Right atrium auricular region (tissue), 2 donors: ENCODE data around the gene JARID2. TPM values are rescaled to one million over a fixed set of nuclear protein-coding genes. Genes with fewer than 3 reads are reported as not detected.

Experiments
- DNase-seq: peaks from one replicate; pipeline ENCODE4 v3.0.0-alpha.2; 2019; ENCODE audit warnings: low spot score
- H3K27ac ChIP-seq, 2 donors: fragments of 200-600 bp; sonication (generic); 1 replicate in 1 of 2; 2 replicates in 1 of 2; pipeline ENCODE4 v1.5.1; 2016 to 2019
- H3K27me3 ChIP-seq, 2 donors: fragments of 200-600 bp; sonication (generic); one replicate each; pipeline versions ENCODE4 v1.5.1 to v1.6.0; 2017 to 2019
- H3K36me3 ChIP-seq: fragments of 200-600 bp; sonication (generic); one replicate; pipeline ENCODE4 v1.5.1; 2016
- H3K4me1 ChIP-seq, 2 donors: fragments of 200-600 bp; sonication (generic); one replicate each; pipeline versions ENCODE4 v1.5.1 to v1.6.0; 2017 to 2019
- H3K4me3 ChIP-seq, 2 donors: fragments of 200-600 bp; sonication (generic); 1 replicate in 1 of 2; 2 replicates in 1 of 2; pipeline ENCODE4 v1.5.1; 2017 to 2019; ENCODE audit warnings: mild to moderate bottlenecking in 1 of 2, moderate library complexity in 1 of 2
- H3K9me3 ChIP-seq, 2 donors: fragments of 200-600 bp; sonication (generic); one replicate each; pipeline ENCODE4 v1.5.1; 2019
- CTCF ChIP-seq, 2 donors: fragments of 200-600 bp; sonication (generic); IDR thresholded peaks; one replicate each; pipeline ENCODE4 v1.5.1; 2019; ENCODE audit warnings: antibody characterized with exemption in 2 of 2
- total RNA-seq, 2 donors: library from RNA; depleted of rRNA; stranded (reverse); fragments of >200 nt; gene quantifications; one replicate each; pipeline ENCODE4 v1.1.0, GENCODE V29; 2016

Gene JARID2
- total RNA-seq, 2 donors from 2014 or later: 6.5 to 6.7 TPM

DNA sequence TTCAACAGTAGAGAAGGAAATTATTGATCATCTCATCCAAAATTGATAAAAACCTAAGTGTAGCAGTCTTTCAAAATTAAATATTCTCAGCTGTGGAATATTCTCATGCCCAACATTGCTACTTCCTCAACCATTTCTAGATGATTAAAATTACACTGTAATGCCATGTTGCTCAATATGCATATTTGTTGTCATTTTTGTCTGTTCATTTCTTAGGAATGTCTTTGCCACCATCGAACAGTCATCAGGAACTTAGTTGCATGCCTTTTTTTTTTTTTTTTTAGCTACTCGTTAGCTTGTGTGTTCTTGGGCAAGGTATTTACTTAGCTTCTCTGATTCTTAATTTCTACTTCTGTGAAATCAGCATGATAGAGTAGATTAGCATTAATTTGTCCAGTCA is 228.3 kb downstream of the JARID2 start:
- no peak for TF ChIP-seq CTCF (IDR thresholded peaks at IDR 0.05)

GRCh38 chr6:15475261-15475660 is 229.4 kb downstream of the JARID2 start:
- H3K36me3 ChIP-seq: peaks cover 3% of the 10 kb centered on the region
- H3K4me1 ChIP-seq: peaks cover 0 to 35% of the 10 kb centered on the region in 2 donors
- no peak overlapping the region for H3K4me3 ChIP-seq
- no peaks in the 10 kb centered on the region for H3K9me3 ChIP-seq
- DNase-seq: no peak
- H3K27ac ChIP-seq: no peak overlapping the region
- H3K27me3 ChIP-seq: no peaks in the 10 kb centered on the region
- TF ChIP-seq CTCF (IDR thresholded peaks at IDR 0.05): no peak

More for the DNA sequence above, 228.3 kb downstream of the JARID2 start:
- Histone ChIP-seq H3K4me3 (no peak overlapping the region), H3K9me3 (no peaks in the 10 kb centered on the region), H3K4me1 (peaks cover 0 to 26% of the 10 kb centered on the region in 2 donors), H3K27ac (peak overlapping the region; percentile 28 to 66), H3K27me3 (no peaks in the 10 kb centered on the region), H3K36me3 (peaks cover 6% of the 10 kb centered on the region)
- DNase-seq: no peak

DNA sequence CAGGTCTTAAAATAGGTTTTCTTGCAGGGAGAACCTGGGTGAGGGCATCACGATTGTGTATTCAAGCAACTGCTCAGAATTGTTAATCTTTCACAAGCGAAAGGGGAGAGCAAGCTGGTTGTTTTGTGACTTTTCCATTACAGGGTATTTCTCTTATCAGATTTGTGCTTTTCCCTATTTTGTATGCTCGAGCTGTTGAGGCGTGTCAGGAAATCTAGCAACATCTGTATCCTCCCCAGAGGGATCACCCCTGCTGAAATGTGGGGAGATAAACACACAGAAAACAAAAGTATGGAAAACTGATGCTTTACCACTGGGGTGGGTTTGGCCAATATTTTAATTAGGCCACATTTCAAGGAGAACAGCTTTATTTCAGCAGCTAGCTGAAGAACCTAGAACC is 230.0 kb downstream of the JARID2 start:
- Histone ChIP-seq H3K9me3 (no peaks in the 10 kb centered on the region), H3K4me1 (peaks cover 0 to 40% of the 10 kb centered on the region in 2 donors), H3K4me3 (no peak overlapping the region), H3K36me3 (no peaks in the 10 kb centered on the region), H3K27me3 (no peaks in the 10 kb centered on the region), H3K27ac (peak overlapping the region; percentile 35 to 63)
- no peak for TF ChIP-seq CTCF (IDR thresholded peaks at IDR 0.05)
- no peak for DNase-seq

GRCh38 chr6:15476631-15477380 is 230.9 kb downstream of the JARID2 start:
- peaks cover 0 to 46% of the 10 kb centered on the region in 2 donors for H3K4me1 ChIP-seq
- no peak for DNase-seq
- no peak overlapping the region for H3K4me3 ChIP-seq
- no peaks in the 10 kb centered on the region for H3K27me3 ChIP-seq
- TF ChIP-seq CTCF (IDR thresholded peaks at IDR 0.05): no peak
- H3K27ac ChIP-seq: peak overlapping the region; percentile 35 to 63
- no peaks in the 10 kb centered on the region for H3K9me3 ChIP-seq
- H3K36me3 ChIP-seq: no peaks in the 10 kb centered on the region

GRCh38 chr6:15477746-15478145 is 231.9 kb downstream of the JARID2 start:
- no peak for TF ChIP-seq CTCF (IDR thresholded peaks at IDR 0.05)
- DNase-seq: no peak
- no peak overlapping the region for H3K4me3 ChIP-seq
- no peaks in the 10 kb centered on the region for H3K9me3 ChIP-seq
- H3K36me3 ChIP-seq: no peaks in the 10 kb centered on the region
- no peak overlapping the region for H3K27ac ChIP-seq
- peaks cover 0 to 46% of the 10 kb centered on the region in 2 donors for H3K4me1 ChIP-seq
- H3K27me3 ChIP-seq: no peaks in the 10 kb centered on the region

GRCh38 chr6:15479761-15480160 is 233.9 kb downstream of the JARID2 start:
- Histone ChIP-seq H3K27me3 (no peaks in the 10 kb centered on the region), H3K4me3 (no peak overlapping the region), H3K36me3 (no peaks in the 10 kb centered on the region), H3K27ac (no peak overlapping the region), H3K4me1 (peaks cover 0 to 46% of the 10 kb centered on the region in 2 donors), H3K9me3 (no peaks in the 10 kb centered on the region)
- TF ChIP-seq CTCF (IDR thresholded peaks at IDR 0.05): no peak
- no peak for DNase-seq
